GM12878 (cell line): Measurements from ENCODE around the gene AAMP. TPM values are rescaled to one million over a fixed set of nuclear protein-coding genes. Genes with fewer than 3 reads are reported as not detected.
A peak's percentile ranks its signal among the peaks of the same experiment; 100 is the strongest.

ENCODE experiments used
- ATAC-seq: fragments of 200-7000 bp; cut with Tn5 transposase; 3 replicates; pipeline ENCODE4 v1.9.1; 2020; ENCODE audit warnings: mild to moderate bottlenecking, moderate library complexity
- BruUV-seq: library from RNA; stranded (reverse); fragments of 400-500 nt; replicated peaks from 2 replicates; lab custom pipeline; 2021; lab: Mats Ljungman, UMichigan
- CTCF ChIA-PET: fragments of 300-600 bp; sonication (Branson Sonifier 250); formaldehyde crosslinking; extraction: SDS; loops from one replicate; lab custom pipeline; 2021; ENCODE audit warnings: inconsistent platforms; lab: Yijun Ruan, JAX
- POLR2A ChIA-PET: fragments of 350-600 bp; formaldehyde crosslinking; extraction: SDS; loops from one replicate; lab custom pipeline; 2021; ENCODE audit warnings: inconsistent platforms; lab: Charles Lee
- RAD21 ChIA-PET: fragments of 300-600 bp; sonication (Branson Sonifier 250); formaldehyde crosslinking; loops from one replicate; lab custom pipeline; 2023; ENCODE audit warnings: antibody characterized with exemption; ENCODE audit not compliant: unreplicated experiment; lab: Charles Lee
- SMC1A ChIA-PET: fragments of 300-600 bp; sonication (Branson Sonifier 250); formaldehyde crosslinking; loops from one replicate; lab custom pipeline; 2023; ENCODE audit not compliant: unreplicated experiment, uncharacterized antibody; lab: Charles Lee
- DNase-seq: peaks from one replicate; pipeline ENCODE4 v3.0.0-alpha.2; 2011; ENCODE audit warnings: low read depth, low spot score
- FAIRE-seq: peaks from 3 replicates; lab custom pipeline; 2011; peaks lifted over from hg19 to GRCh38; lab: Jason Lieb, UNC
- H2AFZ ChIP-seq: 2 replicates; pipeline ENCODE4 v1.6.0; 2011; ENCODE audit warnings: low read depth, low read length, control low read depth; ENCODE audit not compliant: control insufficient read depth
- H3K27ac ChIP-seq: 2 replicates; pipeline ENCODE4 v1.5.1; 2011; ENCODE audit warnings: control low read depth; ENCODE audit not compliant: control insufficient read depth, insufficient read depth
- H3K27me3 ChIP-seq, 2 experiments: replicated peaks in 1 of 2; 2 replicates each; pipeline versions ENCODE4 v1.6.0 to v1.6.1; 2011; ENCODE audit warnings: low read length in 1 of 2; ENCODE audit not compliant: control insufficient read depth in 2 of 2, insufficient read depth in 2 of 2
- H3K36me3 ChIP-seq, 2 experiments: 2 replicates each; pipeline ENCODE4 v1.5.1; 2011; ENCODE audit warnings: low read length in 1 of 2; ENCODE audit not compliant: control insufficient read depth in 2 of 2, insufficient read depth in 2 of 2
- H3K4me1 ChIP-seq: 2 replicates; pipeline ENCODE4 v1.6.1; 2011; ENCODE audit warnings: mild to moderate bottlenecking, low read length, moderate library complexity, mixed read lengths; ENCODE audit not compliant: control insufficient read depth, insufficient read depth
- H3K4me2 ChIP-seq: 2 replicates; pipeline ENCODE4 v1.6.0; 2011; ENCODE audit warnings: control low read depth; ENCODE audit not compliant: control insufficient read depth, insufficient read depth
- H3K4me3 ChIP-seq: fragments of 200-600 bp; sonication (generic); 2 replicates; pipeline ENCODE4 v1.5.1; 2016
- H3K79me2 ChIP-seq: 2 replicates; pipeline ENCODE4 v1.6.0; 2011; ENCODE audit warnings: low read length; ENCODE audit not compliant: control insufficient read depth, insufficient read depth
- H3K9ac ChIP-seq: 2 replicates; pipeline ENCODE4 v1.8.0; 2011; ENCODE audit warnings: low read length, control low read depth, mixed read lengths; ENCODE audit not compliant: control insufficient read depth, insufficient read depth
- H3K9me3 ChIP-seq: replicated peaks from 3 replicates; pipeline ENCODE4 v1.5.1; 2011; ENCODE audit warnings: mild to moderate bottlenecking, low read length; ENCODE audit not compliant: control insufficient read depth, insufficient read depth
- H4K20me1 ChIP-seq: 2 replicates; pipeline ENCODE4 v1.6.0; 2011; ENCODE audit not compliant: control insufficient read depth, insufficient read depth
- EED ChIP-seq: sonication (generic); IDR thresholded peaks from 2 replicates; pipeline ENCODE4 v1.6.1; 2016; ENCODE audit warnings: antibody characterized with exemption, low read depth
- JUND ChIP-seq: IDR thresholded peaks from 2 replicates; pipeline ENCODE4 v1.6.1; 2012; ENCODE audit warnings: low read depth, mild to moderate bottlenecking, low read length, improper control_type of control experiment, moderate library complexity
- POU2F2 ChIP-seq: IDR thresholded peaks from 3 replicates; pipeline ENCODE4 v1.6.1; 2011; ENCODE audit warnings: low read depth, mild to moderate bottlenecking, low read length, borderline replicate concordance
- RFX5 ChIP-seq: IDR thresholded peaks from 2 replicates; pipeline ENCODE4 v1.6.1; 2011; ENCODE audit warnings: low read depth, low read length, improper control_type of control experiment
- ZNF384 ChIP-seq: IDR thresholded peaks from 2 replicates; pipeline ENCODE4 v1.6.1; 2012; ENCODE audit warnings: low read depth, mild to moderate bottlenecking, low read length, improper control_type of control experiment, borderline replicate concordance
- WGBS: methylation state at CpG from one replicate; pipeline ENCODE4 v1.1.6; 2016; ENCODE audit warnings: low lambda C conversion rate; ENCODE audit not compliant: insufficient replicate concordance, insufficient coverage; ENCODE audit errors: missing lambda C conversion rate; 5-methylcytosine and 5-hydroxymethylcytosine counted together
- in situ Hi-C: fragments of 300-500 bp; cut with MboI; formaldehyde crosslinking; loops from 9 replicates; pipeline ENCODE4 v1.14.3; 2018; ENCODE audit warnings: mixed read lengths
- intact Hi-C: fragments of 100-400 bp; cut with micrococcal nuclease; formaldehyde crosslinking; loops from one replicate; pipeline ENCODE4 v1.14.2; 2022; ENCODE audit not compliant: unreplicated experiment
- polyA plus RNA-seq, 11 experiments: library from polyadenylated mRNA; depleted of rRNA in 4 of 11; unstranded in 6 of 11; stranded (reverse) in 5 of 11; fragments of >200 nt; fragmentation: Nextera tagmentation in 4 of 11; fragmentation: Illumina TruSeq in 1 of 11; extraction: Ambion mirVana in 4 of 11; extraction: Trizol in 1 of 11; gene quantifications; 1 replicate in 1 of 11; 2 replicates in 10 of 11; pipeline versions ENCODE4 v1.2.1 to v1.2.3, GENCODE V29; 2011 to 2016; ENCODE audit warnings: inconsistent platforms in 2 of 11, missing spikeins in 2 of 11, low read depth in 1 of 11
- total RNA-seq, 4 experiments: library from RNA; depleted of rRNA in 3 of 4; stranded (reverse); fragments of >200 nt in 3 of 4; fragmentation: Illumina TruSeq in 1 of 4; extraction: Trizol in 1 of 4; gene quantifications; 2 replicates each; pipeline versions ENCODE4 v1.2.1 to v1.2.3, GENCODE V29; 2013 to 2021
- TF ChIP-seq, protein P1 (sequence below): IDR thresholded peaks from 2 replicates; pipeline ENCODE4 v1.6.1; 2011; ENCODE audit warnings: low read depth, mild to moderate bottlenecking, low read length, moderate library complexity, borderline replicate concordance; ENCODE audit errors: extremely low read depth

Gene AAMP
- total and polyA plus RNA-seq, 10 of the 15 experiments (the other 5 are each of a cell fraction or from before 2014, with no cell fraction given), result 4.4 to 140 (median 81.9) TPM

DNA sequence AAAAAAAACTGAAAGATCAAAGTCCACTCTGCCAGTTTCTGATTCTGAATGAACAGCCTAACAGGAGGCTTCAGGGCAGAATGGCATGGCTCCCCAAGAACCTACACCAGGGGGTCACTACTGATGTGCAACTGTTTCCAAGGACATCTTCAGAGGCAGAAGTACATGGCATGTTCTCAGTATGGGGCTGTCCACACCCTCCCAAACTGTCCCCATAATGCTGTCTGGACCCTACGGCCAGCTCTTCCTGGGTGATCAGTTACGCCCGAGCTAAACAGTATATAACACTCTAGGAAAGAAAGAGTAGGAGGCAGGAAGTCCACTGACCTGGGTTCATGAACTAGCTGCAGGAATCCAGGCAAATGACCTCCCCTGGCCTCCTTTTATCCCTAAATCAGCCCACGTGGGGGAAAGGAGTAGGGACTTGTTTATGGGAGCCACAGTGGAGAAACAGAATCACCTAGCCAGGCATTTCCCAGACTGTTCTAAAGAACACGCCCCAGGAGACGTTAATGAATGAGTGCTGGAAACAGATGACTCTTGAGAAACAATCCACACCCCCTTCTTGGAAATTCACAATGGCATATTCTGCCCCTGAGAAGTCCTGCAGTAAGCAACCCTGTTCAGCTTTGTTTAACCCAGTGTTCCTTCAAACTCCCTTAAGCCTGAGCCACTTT lies 19.8 kb upstream of the AAMP start:
- SMC1A ChIA-PET, result interaction anchor here (1.0 to 9.5 kb wide), 7 partner anchors 17 to 121 kb away, joined by 3 to 194 read pairs (median 4); partner anchors contain the start of genes AAMP, CATIP and PNKD
- intact Hi-C loops (loop anchor here (10.0 kb wide), 1 partner anchor 365 kb away; the partner anchor contains the start of genes BCS1L and ZNF142), in situ Hi-C loops (loop anchor here (25.0 kb wide), 1 partner anchor 98 kb away; the partner anchor contains the start of genes CTDSP1 and SLC11A1)
- ATAC-seq, result no peak
- Histone ChIP-seq H3K9ac (no peak overlapping the region), H3K4me1 (peaks cover 51% of the 10 kb centered on the region), H3K4me2 (peak overlapping the region; percentile 74; the same call in 1 of the 2 replicates), H3K9me3 (no peaks in the 10 kb centered on the region), H3K27ac (0 out of 2 replicates have a peak overlapping the region, but pooled peaks have one; percentile 72), H4K20me1 (no peaks in the 10 kb centered on the region), H3K79me2 (peaks cover 42% of the 10 kb centered on the region), H3K36me3 (no peaks in the 10 kb centered on the region; a peak in 1 of 4 replicates), H2AFZ (no peak overlapping the region), H3K27me3 (no peaks in the 10 kb centered on the region), H3K4me3 (peak overlapping the region; percentile 85; the same call in 1 of the 2 replicates)
- CTCF ChIA-PET, result interaction anchor here (0.6 to 8.2 kb wide), 12 partner anchors 9 to 370 kb away, joined by 3 to 150 read pairs (median 6); partner anchors contain the start of genes AAMP, BCS1L, CATIP and PNKD
- no peak for FAIRE-seq
- no peak for TF ChIP-seq JUND
- TF ChIP-seq EED, result no peak
- no peak for TF ChIP-seq POU2F2
- peak; percentile 33; the same call in 1 of the 2 replicates for TF ChIP-seq ZNF384
- TF ChIP-seq, protein P1, sequence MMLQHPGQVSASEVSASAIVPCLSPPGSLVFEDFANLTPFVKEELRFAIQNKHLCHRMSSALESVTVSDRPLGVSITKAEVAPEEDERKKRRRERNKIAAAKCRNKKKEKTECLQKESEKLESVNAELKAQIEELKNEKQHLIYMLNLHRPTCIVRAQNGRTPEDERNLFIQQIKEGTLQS, result no peak
- peak; percentile 57; the same call in 1 of the 2 replicates for TF ChIP-seq RFX5
- POLR2A ChIA-PET, result interaction anchor here (0.9 to 3.3 kb wide), 9 partner anchors 14 to 593 kb away, joined by 3 to 19 read pairs (median 9); partner anchors contain the start of genes AAMP and PNKD
- WGBS, result 42% methylated on average over 6 of the region's 6 CpGs
- DNase-seq, result no peak
- RAD21 ChIA-PET, result interaction anchor here (0.9 to 5.9 kb wide), 10 partner anchors 12 to 608 kb away, joined by 3 to 79 read pairs (median 4); partner anchors contain the start of genes AAMP and PNKD
- BruUV-seq, result no TSS peak
